ENCODE results near the gene RAB9A. TPM values are rescaled to one million over a fixed set of nuclear protein-coding genes. Genes with fewer than 3 reads are reported as not detected.

RAB9A gene
- total RNA-seq, 2 experiments from 2014 or later: 30.8 to 31.7 TPM

GRCh38 chrX:13733506-13733905, 44.6 kb downstream of the RAB9A start:
- H3K4me3 Mint-ChIP-seq: peak overlapping the region; percentile 88
- no peak for TF ChIP-seq CTCF (IDR thresholded peaks at IDR 0.05)
- CTCF ChIA-PET: interaction anchor here (1.3 to 1.6 kb wide), 2 partner anchors 16 to 48 kb away, joined by 4 to 9 read pairs; no protein-coding TSS in a partner anchor
- no peaks in the 10 kb centered on the region for H3K27me3 Mint-ChIP-seq
- H3K9me3 Mint-ChIP-seq: peaks cover 1% of the 10 kb centered on the region
- DNase-seq (no peak), ATAC-seq (no peak)
- H3K4me1 Mint-ChIP-seq (ENCODE audit: low read depth): peaks cover 46% of the 10 kb centered on the region
- POLR2A ChIA-PET: interaction anchor here (0.9 to 2.7 kb wide), 7 partner anchors 8 to 294 kb away, joined by 3 to 12 read pairs (median 4); partner anchors contain the start of gene RAB9A
- peaks cover 46% of the 10 kb centered on the region for H3K36me3 Mint-ChIP-seq (ENCODE audit: low read depth)
- peak overlapping the region; percentile 94 for H3K27ac Mint-ChIP-seq
- intact Hi-C loops (cut with micrococcal nuclease): loop anchor here (10.0 kb wide), 2 partner anchors 49 to 79 kb away; partner anchors contain the start of genes RAB9A and TCEANC

GRCh38 chrX:13734278-13735172, 45.6 kb downstream of the RAB9A start, which contains the start of the genes OFD1 and TRAPPC2:
OFD1 (plus strand) TSS chrX:13734748; CDS start chrX:13735072, 324 bp downstream.
TRAPPC2 (minus strand) TSS chrX:13734620; CDS start chrX:13719963, 14,657 bp downstream.
- intact Hi-C loops (cut with micrococcal nuclease): loop anchor here (10.0 kb wide), 2 partner anchors 50 to 80 kb away; partner anchors contain the start of genes RAB9A and TCEANC
- Mint-ChIP-seq H3K9me3 (peaks cover 1% of the 10 kb centered on the region), H3K27ac (peak within 1 kb of the TSS; percentile 94), H3K36me3 (ENCODE audit: low read depth) (peaks cover 38% of the 10 kb centered on the region), H3K4me3 (peak within 1 kb of the TSS; percentile 88), H3K4me1 (ENCODE audit: low read depth) (peaks cover 39% of the 10 kb centered on the region), H3K27me3 (no peaks in the 10 kb centered on the region)
- POLR2A ChIA-PET: interaction anchor here (0.8 to 2.7 kb wide), 12 partner anchors 8 to 760 kb away, joined by 3 to 12 read pairs (median 4); partner anchors contain the start of genes GEMIN8, RAB9A and TMSB4X
- TF ChIP-seq CTCF (IDR thresholded peaks at IDR 0.05): no peak
- DNase-seq: peak; percentile 93
- peak; percentile 95 for ATAC-seq
- CTCF ChIA-PET: interaction anchor here (0.8 to 2.5 kb wide), 6 partner anchors 12 to 298 kb away, joined by 3 to 9 read pairs (median 4); no protein-coding TSS in a partner anchor

- H3K4me3 Mint-ChIP-seq: no peak overlapping the region
- DNase-seq (no peak), ATAC-seq (no peak)
- no peaks in the 10 kb centered on the region for H3K9me3 Mint-ChIP-seq
- peaks cover 19% of the 10 kb centered on the region for H3K36me3 Mint-ChIP-seq (ENCODE audit: low read depth)
- CTCF ChIA-PET: no interaction called here
- peak overlapping the region; percentile 77 for H3K27ac Mint-ChIP-seq
- intact Hi-C loops (cut with micrococcal nuclease): no loop called here
- peaks cover 34% of the 10 kb centered on the region for H3K4me1 Mint-ChIP-seq (ENCODE audit: low read depth)
- POLR2A ChIA-PET: interaction anchor here (0.6 kb wide), 1 partner anchor 28 kb away, joined by 3 read pairs; no protein-coding TSS in a partner anchor
- no peak for TF ChIP-seq CTCF (IDR thresholded peaks at IDR 0.05)
- H3K27me3 Mint-ChIP-seq: no peaks in the 10 kb centered on the region
These were observed 52.8 kb downstream of the RAB9A start for GRCh38 chrX:13741695-13742094.

- Mint-ChIP-seq H3K27me3 (no peaks in the 10 kb centered on the region), H3K4me3 (peak overlapping the region; percentile 18), H3K9me3 (no peaks in the 10 kb centered on the region), H3K4me1 (ENCODE audit: low read depth) (peaks cover 34% of the 10 kb centered on the region), H3K36me3 (ENCODE audit: low read depth) (peaks cover 23% of the 10 kb centered on the region), H3K27ac (peak overlapping the region; percentile 83)
- ChIA-PET CTCF (interaction anchor here (1.0 kb wide), 1 partner anchor 289 kb away, joined by 4 read pairs; no protein-coding TSS in a partner anchor), POLR2A (interaction anchor here (0.6 to 1.3 kb wide), 4 partner anchors 8 to 286 kb away, joined by 3 to 7 read pairs (median 4); partner anchors contain the start of genes OFD1 and TRAPPC2)
- TF ChIP-seq CTCF (IDR thresholded peaks at IDR 0.05): no peak
- peak; percentile 67 for DNase-seq
- intact Hi-C loops (cut with micrococcal nuclease): no loop called here
- peak; percentile 93 for ATAC-seq
These were observed 53.7 kb downstream of the RAB9A start for GRCh38 chrX:13742397-13743176.
